A549 (cell line): ENCODE data around the gene TMEM135. TPM values are rescaled to one million over a fixed set of nuclear protein-coding genes. Genes with fewer than 3 reads are reported as not detected.

ENCODE experiments used
- ATAC-seq, 2 experiments: fragments of 200-7000 bp in 1 of 2; fragments of >200 bp in 1 of 2; cut with Nextera tagmentation in 1 of 2; cut with Tn5 transposase in 1 of 2; 3 replicates each; pipeline versions ENCODE4 v1.8.0 to v1.9.1; 2018 to 2020; ENCODE audit warnings: mild to moderate bottlenecking in 1 of 2, moderate library complexity in 1 of 2
- CTCF ChIA-PET: fragments of 300-600 bp; sonication (Branson Sonifier 250); formaldehyde crosslinking; extraction: SDS; loops from one replicate; lab custom pipeline; 2021; ENCODE audit warnings: antibody characterized with exemption, inconsistent platforms; lab: Yijun Ruan, JAX
- POLR2A ChIA-PET: fragments of 350-600 bp; formaldehyde crosslinking; extraction: SDS; loops from one replicate; lab custom pipeline; 2021; ENCODE audit warnings: antibody characterized with exemption, inconsistent platforms; lab: Yijun Ruan, JAX
- DNase-seq, 2 experiments: peaks; one replicate each; pipeline versions ENCODE4 v3.0.0 to v3.0.0-alpha.2; 2011 to 2016; ENCODE audit warnings: low read depth in 1 of 2, low spot score in 1 of 2
- FAIRE-seq: peaks from 2 replicates; lab custom pipeline; 2011; peaks lifted over from hg19 to GRCh38; lab: Jason Lieb, UNC
- H3K27ac ChIP-seq, 2 experiments: fragments of >200 bp; sonication (Bioruptor Twin); formaldehyde crosslinking; 3 replicates each; pipeline ENCODE4 v1.5.1; 2016 to 2017
- H3K4me1 ChIP-seq: fragments of >200 bp; sonication (Bioruptor Twin); formaldehyde crosslinking; 3 replicates; pipeline ENCODE4 v1.6.1; 2016
- H3K4me2 ChIP-seq: fragments of >200 bp; sonication (Bioruptor Twin); formaldehyde crosslinking; 3 replicates; pipeline ENCODE4 v1.6.1; 2016
- H3K4me3 ChIP-seq: fragments of >200 bp; sonication (Bioruptor Twin); formaldehyde crosslinking; 3 replicates; pipeline ENCODE4 v1.5.1; 2016
- H3K9me3 ChIP-seq: fragments of >200 bp; sonication (Bioruptor Twin); formaldehyde crosslinking; 3 replicates; pipeline ENCODE4 v1.6.1; 2016
- BHLHE40 ChIP-seq: IDR thresholded peaks from 2 replicates; pipeline ENCODE4 v1.6.1; 2012; ENCODE audit warnings: low read depth, low read length, inconsistent platforms
- CBX2 ChIP-seq: fragments of 200-600 bp; sonication (generic); IDR thresholded peaks from 2 replicates; pipeline ENCODE4 v1.6.1; 2016; ENCODE audit warnings: low read depth, mild to moderate bottlenecking, borderline replicate concordance
- CBX8 ChIP-seq: fragments of 200-600 bp; sonication (generic); IDR thresholded peaks from 2 replicates; pipeline ENCODE4 v1.6.1; 2016
- CEBPB ChIP-seq, 2 experiments: fragments of >200 bp in 1 of 2; sonication (Bioruptor Twin) in 1 of 2; formaldehyde crosslinking in 1 of 2; IDR thresholded peaks; 2 replicates each; pipeline ENCODE4 v1.6.1; 2012 to 2016
- CHD4 ChIP-seq: fragments of 200-600 bp; sonication (generic); IDR thresholded peaks from 2 replicates; pipeline ENCODE4 v1.6.1; 2016; ENCODE audit warnings: antibody characterized with exemption, mild to moderate bottlenecking, borderline replicate concordance
- EP300 ChIP-seq, 2 experiments: fragments of >200 bp; sonication (Bioruptor Twin); formaldehyde crosslinking; IDR thresholded peaks; 2 replicates in 1 of 2; 3 replicates in 1 of 2; pipeline ENCODE4 v1.6.1; 2016 to 2017
- FOXS1 ChIP-seq: fragments of 250-450 bp; sonication (Bioruptor Pico); IDR thresholded peaks from 2 replicates; pipeline ENCODE4 v1.5.0; 2020; ENCODE audit warnings: mild to moderate bottlenecking, moderate library complexity
- GATA3 ChIP-seq: IDR thresholded peaks from 2 replicates; pipeline ENCODE4 v1.6.1; 2012; ENCODE audit warnings: borderline replicate concordance
- HDAC2 ChIP-seq: fragments of 200-600 bp; sonication (generic); IDR thresholded peaks from 2 replicates; pipeline ENCODE4 v1.6.1; 2016
- HEYL ChIP-seq: fragments of 250-450 bp; sonication (Bioruptor Pico); IDR thresholded peaks from 2 replicates; pipeline ENCODE4 v1.8.0; 2021; ENCODE audit warnings: mild to moderate bottlenecking, moderate library complexity
- HOXA7 ChIP-seq: fragments of 250-450 bp; sonication (Bioruptor Pico); IDR thresholded peaks from 2 replicates; pipeline ENCODE4 v1.5.0; 2020; ENCODE audit warnings: mild to moderate bottlenecking, moderate library complexity
- HOXB13 ChIP-seq: fragments of 250-450 bp; sonication (Bioruptor Pico); IDR thresholded peaks from 2 replicates; pipeline ENCODE4 v1.5.0; 2020; ENCODE audit warnings: low read depth, mild to moderate bottlenecking, moderate library complexity
- HOXB5 ChIP-seq: fragments of 250-450 bp; sonication (Bioruptor Pico); IDR thresholded peaks from 2 replicates; pipeline ENCODE4 v1.5.0; 2020; ENCODE audit warnings: mild to moderate bottlenecking, moderate library complexity
- JUN ChIP-seq, 2 experiments: fragments of >200 bp; sonication (Bioruptor Twin); formaldehyde crosslinking; IDR thresholded peaks; 2 replicates in 1 of 2; 3 replicates in 1 of 2; pipeline ENCODE4 v1.6.1; 2016 to 2017
- JUNB ChIP-seq: fragments of >200 bp; sonication (Bioruptor Twin); formaldehyde crosslinking; IDR thresholded peaks from 2 replicates; pipeline ENCODE4 v1.6.1; 2016
- KDM1A ChIP-seq: fragments of 200-600 bp; sonication (generic); IDR thresholded peaks from 2 replicates; pipeline ENCODE4 v1.6.1; 2016; ENCODE audit warnings: low read depth, mild to moderate bottlenecking
- MAZ ChIP-seq: fragments of 150-350 bp; IDR thresholded peaks from 2 replicates; pipeline ENCODE4 v1.6.1; 2014; ENCODE audit warnings: antibody characterized with exemption, low read depth, low read length, borderline replicate concordance
- MYC ChIP-seq: IDR thresholded peaks from 2 replicates; pipeline ENCODE4 v1.6.1; 2012; ENCODE audit warnings: mild to moderate bottlenecking, inconsistent platforms, low read length, improper control_type of control experiment, borderline replicate concordance
- NFE2L2 ChIP-seq: fragments of 150-350 bp; conservative IDR thresholded peaks from 2 replicates; pipeline ENCODE4 v1.6.1; 2014; ENCODE audit warnings: low read length
- NPAS2 ChIP-seq: fragments of 250-450 bp; sonication (Bioruptor Pico); IDR thresholded peaks from 2 replicates; pipeline ENCODE4 v1.8.0; 2022; ENCODE audit warnings: mild to moderate bottlenecking, moderate library complexity, borderline replicate concordance
- POLR2A ChIP-seq: IDR thresholded peaks from 2 replicates; pipeline ENCODE4 v1.6.1; 2012; ENCODE audit warnings: mild to moderate bottlenecking, low read length
- POLR2AphosphoS2 ChIP-seq: conservative IDR thresholded peaks from 2 replicates; pipeline ENCODE4 v1.6.1; 2012; ENCODE audit warnings: low read length, improper control_type of control experiment, inconsistent platforms
- RARB ChIP-seq: fragments of 250-450 bp; sonication (Bioruptor Pico); IDR thresholded peaks from 2 replicates; pipeline ENCODE4 v1.8.0; 2021; ENCODE audit warnings: mild to moderate bottlenecking, moderate library complexity
- RFX5 ChIP-seq: fragments of 450-650 bp; IDR thresholded peaks from 2 replicates; pipeline ENCODE4 v1.7.1; 2014; ENCODE audit warnings: antibody characterized with exemption, mild to moderate bottlenecking, moderate library complexity
- RNF2 ChIP-seq: fragments of 200-600 bp; sonication (generic); IDR thresholded peaks from 2 replicates; pipeline ENCODE4 v1.6.1; 2016; ENCODE audit warnings: low read depth, mild to moderate bottlenecking, antibody characterized with exemption, moderate library complexity, borderline replicate concordance
- SREBF2 ChIP-seq: fragments of 450-650 bp; IDR thresholded peaks from 2 replicates; pipeline ENCODE4 v1.6.1; 2014; ENCODE audit warnings: mild to moderate bottlenecking, moderate library complexity
- ZC3H11A ChIP-seq: fragments of 450-650 bp; IDR thresholded peaks from 2 replicates; pipeline ENCODE4 v1.6.1; 2014; ENCODE audit warnings: antibody characterized with exemption, mild to moderate bottlenecking
- ZFP36 ChIP-seq: fragments of 450-650 bp; IDR thresholded peaks from 2 replicates; pipeline ENCODE4 v1.6.1; 2014; ENCODE audit warnings: borderline replicate concordance; ENCODE audit not compliant: partially characterized antibody
- ZSCAN20 ChIP-seq: fragments of 250-450 bp; sonication (Bioruptor Pico); IDR thresholded peaks from 2 replicates; pipeline ENCODE4 v1.8.0; 2022; ENCODE audit warnings: mild to moderate bottlenecking, moderate library complexity
- WGBS: methylation state at CpG from one replicate; pipeline ENCODE4 v1.1.6; 2017; ENCODE audit errors: missing lambda C conversion rate; 5-methylcytosine and 5-hydroxymethylcytosine counted together
- polyA plus RNA-seq, 4 experiments: library from polyadenylated mRNA; depleted of rRNA in 3 of 4; stranded (reverse); fragments of >200 nt; fragmentation: RNase III in 1 of 4; extraction: RNeasy Plus Mini Kit Qiagen cat#74134 plus additional on column Dnase treatment in 1 of 4; gene quantifications; 2 replicates in 3 of 4; 3 replicates in 1 of 4; pipeline ENCODE4 v1.2.3, GENCODE V29; 2011 to 2017
- TF ChIP-seq, protein P1 (sequence below): fragments of 150-350 bp; IDR thresholded peaks from 2 replicates; pipeline ENCODE4 v1.6.1; 2014; ENCODE audit warnings: low read depth, mild to moderate bottlenecking, low read length
- TF ChIP-seq, protein P2 (sequence below): IDR thresholded peaks from 2 replicates; pipeline ENCODE4 v1.6.1; 2012; ENCODE audit warnings: low read depth, borderline replicate concordance
- TF ChIP-seq, protein P3 (sequence below): fragments of >200 bp; sonication (Bioruptor Twin); formaldehyde crosslinking; IDR thresholded peaks from 3 replicates; pipeline ENCODE4 v1.5.1; 2016
- TF ChIP-seq, protein P4 (sequence below): IDR thresholded peaks from 2 replicates; pipeline ENCODE4 v1.6.1; 2012

Gene TMEM135
- polyA plus RNA-seq, 2 of the 4 experiments (the other 2 are of a cell fraction), result 18.4 to 18.5 TPM

DNA sequence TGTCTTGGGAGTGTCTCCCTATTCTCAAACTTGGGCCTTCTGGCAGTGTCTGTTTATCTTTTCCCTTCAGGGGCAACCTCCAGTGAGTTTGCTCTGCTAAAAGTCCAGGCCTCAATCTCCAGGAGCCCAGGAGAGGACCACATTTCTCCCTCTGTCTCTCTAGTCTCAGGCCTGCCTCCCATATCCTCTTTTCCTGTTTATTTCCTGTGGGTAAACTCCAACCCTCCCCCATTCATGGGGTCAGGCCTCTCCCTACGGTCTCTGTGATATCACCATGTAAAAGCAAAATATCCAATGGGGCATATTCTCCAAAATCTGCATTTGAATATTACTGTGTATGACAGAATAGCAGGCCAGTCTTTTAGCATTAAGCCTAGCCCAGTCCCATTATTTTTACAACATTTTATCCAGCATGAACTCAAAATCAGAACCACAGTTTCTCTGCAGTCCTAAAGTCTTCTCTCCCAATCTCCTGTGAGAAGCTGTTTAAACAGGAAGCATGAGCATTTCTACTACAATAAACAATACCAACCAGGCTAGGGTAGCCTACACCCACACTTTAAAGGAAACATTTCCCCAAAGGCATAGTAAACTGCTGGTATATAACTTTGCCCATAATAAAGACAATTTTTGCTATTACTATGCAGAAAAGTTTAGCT is 18.0 kb upstream of the TMEM135 start:
- ATAC-seq, result no peak
- ChIA-PET POLR2A (no interaction called here), CTCF (interaction anchor here (0.6 to 2.1 kb wide), 3 partner anchors 24 to 52 kb away, joined by 3 to 5 read pairs (median 5); no protein-coding TSS in a partner anchor)
- no peak for FAIRE-seq
- H3K4me2 ChIP-seq, result no peak overlapping the region
- no peak overlapping the region for H3K27ac ChIP-seq
- TF ChIP-seq CHD4, result no peak
- no peak for TF ChIP-seq ZC3H11A
- no peak for TF ChIP-seq FOXS1
- no peak for TF ChIP-seq EP300 (IDR thresholded peaks at IDR 0.05)
- TF ChIP-seq HDAC2, result no peak
- no peak for TF ChIP-seq HOXB5 (CRISPR knock-in tag)
- TF ChIP-seq ZFP36, result no peak
- no peaks in the 10 kb centered on the region for H3K9me3 ChIP-seq
- WGBS, result 71% methylated on average over 1 of the region's 1 CpG
- H3K4me3 ChIP-seq, result no peak overlapping the region
- no peak for DNase-seq
- no peaks in the 10 kb centered on the region for H3K4me1 ChIP-seq

DNA sequence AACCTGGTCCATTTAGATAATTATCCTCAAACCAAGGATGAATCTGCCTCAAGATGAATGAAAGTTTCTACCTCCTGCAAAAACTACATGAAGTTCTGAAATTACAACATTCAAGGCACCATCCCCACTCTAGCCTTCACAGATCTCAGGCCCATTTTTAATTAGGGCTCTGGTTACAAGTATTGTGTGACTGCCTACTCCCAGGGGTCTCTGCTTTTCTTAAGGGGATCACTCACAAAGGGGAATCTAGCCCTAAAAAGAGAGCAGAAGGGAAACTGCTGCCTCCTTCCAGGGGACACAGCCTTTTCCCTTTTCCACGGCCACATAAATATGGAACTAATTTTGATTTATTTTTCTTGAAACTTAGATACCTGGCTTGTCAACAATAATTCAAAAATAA is 17.4 kb upstream of the TMEM135 start:
- CTCF ChIA-PET, result interaction anchor here (1.5 kb wide), 1 partner anchor 25 kb away, joined by 5 read pairs; no protein-coding TSS in a partner anchor

DNA sequence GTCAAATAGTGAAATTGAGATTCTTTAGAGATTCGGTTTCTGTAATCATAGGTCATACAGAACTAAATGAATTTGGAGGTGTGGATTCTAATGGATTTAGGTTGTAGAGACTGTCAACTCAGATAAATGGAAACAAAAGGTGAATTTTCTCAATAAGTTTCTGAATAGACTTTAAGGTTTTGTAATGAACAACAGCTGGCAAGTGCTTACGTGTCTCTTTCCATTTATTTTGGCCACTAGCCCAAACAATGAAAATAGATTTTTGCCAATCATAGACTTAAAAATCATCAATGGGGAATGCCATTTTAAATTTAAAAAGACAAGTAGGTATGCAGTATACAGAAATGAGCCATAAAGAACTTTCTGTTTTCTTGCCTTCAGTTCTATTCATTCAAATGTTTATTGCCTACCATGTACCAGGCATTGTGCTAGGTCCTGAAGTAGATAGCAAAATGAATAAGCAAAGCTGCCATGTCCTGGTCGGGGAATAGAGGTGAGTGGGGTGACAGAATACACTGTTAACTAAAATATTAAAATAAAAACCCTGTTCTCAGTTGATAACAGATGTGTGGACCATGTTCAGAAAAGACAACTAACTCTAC is 16.9 kb upstream of the TMEM135 start:
- no peak for ATAC-seq
- no peak for DNase-seq
- no peak overlapping the region for H3K4me3 ChIP-seq
- 61% methylated on average over 3 of the region's 3 CpGs for WGBS
- FAIRE-seq, result no peak
- no peak overlapping the region for H3K4me2 ChIP-seq
- ChIA-PET CTCF (interaction anchor here (1.5 kb wide), 1 partner anchor 25 kb away, joined by 5 read pairs; no protein-coding TSS in a partner anchor), POLR2A (no interaction called here)
- H3K27ac ChIP-seq, result no peak overlapping the region
- H3K9me3 ChIP-seq, result no peaks in the 10 kb centered on the region
- no peaks in the 10 kb centered on the region for H3K4me1 ChIP-seq
- TF ChIP-seq POLR2A (no peak), NPAS2 (CRISPR knock-in tag) (no peak), RNF2 (no peak), EP300 (IDR thresholded peaks at IDR 0.05) (no peak), MYC (no peak), NFE2L2 (no peak), JUN (IDR thresholded peaks at IDR 0.05) (no peak), POLR2AphosphoS2 (no peak), SREBF2 (no peak), RARB (CRISPR knock-in tag) (no peak), HOXB13 (CRISPR knock-in tag) (no peak), CEBPB (IDR thresholded peaks at IDR 0.05) (no peak), GATA3 (no peak), ZSCAN20 (no peak)
- TF ChIP-seq, protein P1, sequence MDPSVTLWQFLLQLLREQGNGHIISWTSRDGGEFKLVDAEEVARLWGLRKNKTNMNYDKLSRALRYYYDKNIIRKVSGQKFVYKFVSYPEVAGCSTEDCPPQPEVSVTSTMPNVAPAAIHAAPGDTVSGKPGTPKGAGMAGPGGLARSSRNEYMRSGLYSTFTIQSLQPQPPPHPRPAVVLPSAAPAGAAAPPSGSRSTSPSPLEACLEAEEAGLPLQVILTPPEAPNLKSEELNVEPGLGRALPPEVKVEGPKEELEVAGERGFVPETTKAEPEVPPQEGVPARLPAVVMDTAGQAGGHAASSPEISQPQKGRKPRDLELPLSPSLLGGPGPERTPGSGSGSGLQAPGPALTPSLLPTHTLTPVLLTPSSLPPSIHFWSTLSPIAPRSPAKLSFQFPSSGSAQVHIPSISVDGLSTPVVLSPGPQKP, result no peak
- TF ChIP-seq, protein P2, sequence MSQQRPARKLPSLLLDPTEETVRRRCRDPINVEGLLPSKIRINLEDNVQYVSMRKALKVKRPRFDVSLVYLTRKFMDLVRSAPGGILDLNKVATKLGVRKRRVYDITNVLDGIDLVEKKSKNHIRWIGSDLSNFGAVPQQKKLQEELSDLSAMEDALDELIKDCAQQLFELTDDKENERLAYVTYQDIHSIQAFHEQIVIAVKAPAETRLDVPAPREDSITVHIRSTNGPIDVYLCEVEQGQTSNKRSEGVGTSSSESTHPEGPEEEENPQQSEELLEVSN, result no peak

More for the DNA sequence above, 17.4 kb upstream of the TMEM135 start:
- no peak for DNase-seq
- Histone ChIP-seq H3K4me2 (no peak overlapping the region), H3K9me3 (no peaks in the 10 kb centered on the region), H3K4me3 (no peak overlapping the region), H3K4me1 (no peaks in the 10 kb centered on the region), H3K27ac (no peak overlapping the region)
- ATAC-seq, result no peak
- 90% methylated on average over 1 of the region's 1 CpG for WGBS
- no peak for FAIRE-seq
- TF ChIP-seq CBX2, result no peak
- TF ChIP-seq HOXB5 (CRISPR knock-in tag), result no peak
- no peak for TF ChIP-seq RFX5
- no peak for TF ChIP-seq HOXA7 (CRISPR knock-in tag)
- TF ChIP-seq, protein P3, sequence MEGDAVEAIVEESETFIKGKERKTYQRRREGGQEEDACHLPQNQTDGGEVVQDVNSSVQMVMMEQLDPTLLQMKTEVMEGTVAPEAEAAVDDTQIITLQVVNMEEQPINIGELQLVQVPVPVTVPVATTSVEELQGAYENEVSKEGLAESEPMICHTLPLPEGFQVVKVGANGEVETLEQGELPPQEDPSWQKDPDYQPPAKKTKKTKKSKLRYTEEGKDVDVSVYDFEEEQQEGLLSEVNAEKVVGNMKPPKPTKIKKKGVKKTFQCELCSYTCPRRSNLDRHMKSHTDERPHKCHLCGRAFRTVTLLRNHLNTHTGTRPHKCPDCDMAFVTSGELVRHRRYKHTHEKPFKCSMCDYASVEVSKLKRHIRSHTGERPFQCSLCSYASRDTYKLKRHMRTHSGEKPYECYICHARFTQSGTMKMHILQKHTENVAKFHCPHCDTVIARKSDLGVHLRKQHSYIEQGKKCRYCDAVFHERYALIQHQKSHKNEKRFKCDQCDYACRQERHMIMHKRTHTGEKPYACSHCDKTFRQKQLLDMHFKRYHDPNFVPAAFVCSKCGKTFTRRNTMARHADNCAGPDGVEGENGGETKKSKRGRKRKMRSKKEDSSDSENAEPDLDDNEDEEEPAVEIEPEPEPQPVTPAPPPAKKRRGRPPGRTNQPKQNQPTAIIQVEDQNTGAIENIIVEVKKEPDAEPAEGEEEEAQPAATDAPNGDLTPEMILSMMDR, result no peak
- no peak for TF ChIP-seq CBX8
- no peak for TF ChIP-seq GATA3
- TF ChIP-seq KDM1A, result no peak
- TF ChIP-seq BHLHE40, result no peak
- no peak for TF ChIP-seq SREBF2
- TF ChIP-seq FOXS1, result no peak
- TF ChIP-seq EP300 (IDR thresholded peaks at IDR 0.05), result no peak
- TF ChIP-seq, protein P2, result no peak
- TF ChIP-seq, protein P4, sequence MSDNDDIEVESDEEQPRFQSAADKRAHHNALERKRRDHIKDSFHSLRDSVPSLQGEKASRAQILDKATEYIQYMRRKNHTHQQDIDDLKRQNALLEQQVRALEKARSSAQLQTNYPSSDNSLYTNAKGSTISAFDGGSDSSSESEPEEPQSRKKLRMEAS, result no peak
- TF ChIP-seq MAZ, result no peak
- TF ChIP-seq HEYL (CRISPR knock-in tag), result no peak
- no peak for TF ChIP-seq JUNB
- no peak for TF ChIP-seq NFE2L2
- POLR2A ChIA-PET, result no interaction called here
